ENCODE results near the gene RRP1.

- TF ChIP-seq, protein P1, sequence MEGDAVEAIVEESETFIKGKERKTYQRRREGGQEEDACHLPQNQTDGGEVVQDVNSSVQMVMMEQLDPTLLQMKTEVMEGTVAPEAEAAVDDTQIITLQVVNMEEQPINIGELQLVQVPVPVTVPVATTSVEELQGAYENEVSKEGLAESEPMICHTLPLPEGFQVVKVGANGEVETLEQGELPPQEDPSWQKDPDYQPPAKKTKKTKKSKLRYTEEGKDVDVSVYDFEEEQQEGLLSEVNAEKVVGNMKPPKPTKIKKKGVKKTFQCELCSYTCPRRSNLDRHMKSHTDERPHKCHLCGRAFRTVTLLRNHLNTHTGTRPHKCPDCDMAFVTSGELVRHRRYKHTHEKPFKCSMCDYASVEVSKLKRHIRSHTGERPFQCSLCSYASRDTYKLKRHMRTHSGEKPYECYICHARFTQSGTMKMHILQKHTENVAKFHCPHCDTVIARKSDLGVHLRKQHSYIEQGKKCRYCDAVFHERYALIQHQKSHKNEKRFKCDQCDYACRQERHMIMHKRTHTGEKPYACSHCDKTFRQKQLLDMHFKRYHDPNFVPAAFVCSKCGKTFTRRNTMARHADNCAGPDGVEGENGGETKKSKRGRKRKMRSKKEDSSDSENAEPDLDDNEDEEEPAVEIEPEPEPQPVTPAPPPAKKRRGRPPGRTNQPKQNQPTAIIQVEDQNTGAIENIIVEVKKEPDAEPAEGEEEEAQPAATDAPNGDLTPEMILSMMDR (IDR thresholded peaks at IDR 0.05), result no peak
- no peak for TF ChIP-seq POLR2A (IDR thresholded peaks at IDR 0.05)
Observed at GRCh38 chr21:43816611-43817071, 27.3 kb downstream of the RRP1 start.
